ENCODE results near the gene LIG4. TPM values are rescaled to one million over a fixed set of nuclear protein-coding genes. Genes with fewer than 3 reads are reported as not detected.
A peak's percentile ranks its signal among the peaks of the same experiment; 100 is the strongest.

LIG4 gene
- total and polyA plus RNA-seq, 7 experiments from 2014 or later = 2.7 to 10.4 (median 9.1) TPM

- peaks cover 7 to 18% (median 14%) of the 10 kb centered on the region in 5 donors for H3K36me3 Mint-ChIP-seq
- intact Hi-C loops (cut with micrococcal nuclease) = loop anchor here (2.0 to 5.0 kb wide), 7 partner anchors 45 to 736 kb away; no protein-coding TSS in a partner anchor
- Histone ChIP-seq H3K4me3 (ENCODE audit: low read length) (no peak overlapping the region), H3K4me1 (ENCODE audit: control insufficient read depth in 2 of 2, insufficient read depth in 2 of 2, low read length in 2 of 2) (peaks cover 14 to 18% of the 10 kb centered on the region in 2 donors), H3K27me3 (ENCODE audit: control insufficient read depth in 2 of 2, insufficient read depth in 2 of 2, low read length in 2 of 2) (no peaks in the 10 kb centered on the region), H3K27ac (ENCODE audit: low read depth, low read length) (no peak overlapping the region), H3K36me3 (ENCODE audit: control insufficient read depth in 2 of 3, insufficient read depth in 3 of 3, low read length in 3 of 3) (peaks cover 0 to 11% (median 0%) of the 10 kb centered on the region in 3 experiments), H3K9me3 (ENCODE audit: control insufficient read depth in 2 of 3, low read length in 3 of 3) (no peaks in the 10 kb centered on the region)
- DNase-seq (no peak), ATAC-seq (peak; percentile 39)
- POLR2A ChIA-PET = no interaction called here
- no peaks in the 10 kb centered on the region for H3K27me3 Mint-ChIP-seq
- H3K4me3 Mint-ChIP-seq = peak overlapping the region in 6 of 10 donors; percentile 3 to 44 (median 24)
- H3K4me1 Mint-ChIP-seq = peaks cover 30 to 87% (median 81%) of the 10 kb centered on the region in 7 donors
- no peaks in the 10 kb centered on the region for H3K9me3 Mint-ChIP-seq
- CTCF ChIA-PET = interaction anchor here (0.7 to 1.2 kb wide), 2 partner anchors 16 to 669 kb away, joined by 3 to 7 read pairs; no protein-coding TSS in a partner anchor
- H3K27ac Mint-ChIP-seq = peak overlapping the region in 6 of 9 donors; percentile 28 to 82 (median 61)
Observed at GRCh38 chr13:108226184-108226583, 10.8 kb upstream of the LIG4 start.

- H3K4me1 Mint-ChIP-seq = peaks cover 33 to 93% (median 88%) of the 10 kb centered on the region in 7 donors
- peaks cover 0 to 11% (median 0%) of the 10 kb centered on the region in 3 experiments for H3K36me3 ChIP-seq (ENCODE audit: control insufficient read depth in 2 of 3, insufficient read depth in 3 of 3, low read length in 3 of 3)
- DNase-seq (peak in 3 of 9 donors; percentile 20 to 31 (median 27)), ATAC-seq (peak; percentile 52)
- POLR2A ChIA-PET = interaction anchor here (1.3 kb wide), 1 partner anchor 45 kb away, joined by 3 read pairs; no protein-coding TSS in a partner anchor
- no peaks in the 10 kb centered on the region for H3K27me3 ChIP-seq (ENCODE audit: control insufficient read depth in 2 of 2, insufficient read depth in 2 of 2, low read length in 2 of 2)
- H3K9me3 Mint-ChIP-seq = no peaks in the 10 kb centered on the region
- intact Hi-C loops (cut with micrococcal nuclease) = loop anchor here (5.0 kb wide), 4 partner anchors 82 to 737 kb away; no protein-coding TSS in a partner anchor
- no peaks in the 10 kb centered on the region for H3K9me3 ChIP-seq (ENCODE audit: control insufficient read depth in 2 of 3, low read length in 3 of 3)
- H3K4me1 ChIP-seq (ENCODE audit: control insufficient read depth in 2 of 2, insufficient read depth in 2 of 2, low read length in 2 of 2) = peaks cover 15 to 24% of the 10 kb centered on the region in 2 donors
- peak overlapping the region in 8 of 9 donors; percentile 28 to 82 (median 54) for H3K27ac Mint-ChIP-seq
- H3K36me3 Mint-ChIP-seq = peaks cover 7 to 14% (median 13%) of the 10 kb centered on the region in 5 donors
- H3K27me3 Mint-ChIP-seq = no peaks in the 10 kb centered on the region
- H3K27ac ChIP-seq (ENCODE audit: low read depth, low read length) = no peak overlapping the region
- H3K4me3 Mint-ChIP-seq = peak overlapping the region in 9 of 10 donors; percentile 1 to 44 (median 26)
- CTCF ChIA-PET = interaction anchor here (0.7 to 1.2 kb wide), 2 partner anchors 16 to 670 kb away, joined by 3 to 7 read pairs; no protein-coding TSS in a partner anchor
- H3K4me3 ChIP-seq (ENCODE audit: low read length) = no peak overlapping the region
Observed at GRCh38 chr13:108225440-108225839, 10.1 kb upstream of the LIG4 start.

- POLR2A ChIA-PET = interaction anchor here (1.0 to 1.3 kb wide), 2 partner anchors 46 to 1538 kb away, joined by 3 read pairs; no protein-coding TSS in a partner anchor
- H3K27me3 Mint-ChIP-seq = no peaks in the 10 kb centered on the region
- peaks cover 36 to 93% (median 88%) of the 10 kb centered on the region in 7 donors for H3K4me1 Mint-ChIP-seq
Observed at GRCh38 chr13:108223687-108224503, 8.6 kb upstream of the LIG4 start.

GRCh38 chr13:108220041-108220440 is 4.7 kb upstream of the LIG4 start:
- POLR2A ChIA-PET = no interaction called here
- Histone ChIP-seq H3K27ac (ENCODE audit: low read depth, low read length) (peak overlapping the region; percentile 79), H3K4me1 (ENCODE audit: control insufficient read depth in 2 of 2, insufficient read depth in 2 of 2, low read length in 2 of 2) (peaks cover 36 to 48% of the 10 kb centered on the region in 2 donors), H3K4me3 (ENCODE audit: low read length) (peak overlapping the region; percentile 98), H3K27me3 (ENCODE audit: control insufficient read depth in 2 of 2, insufficient read depth in 2 of 2, low read length in 2 of 2) (no peaks in the 10 kb centered on the region), H3K9me3 (ENCODE audit: control insufficient read depth in 2 of 3, low read length in 3 of 3) (no peaks in the 10 kb centered on the region), H3K36me3 (ENCODE audit: control insufficient read depth in 2 of 3, insufficient read depth in 3 of 3, low read length in 3 of 3) (peaks cover 0 to 8% (median 0%) of the 10 kb centered on the region in 3 experiments)
- H3K36me3 Mint-ChIP-seq = peaks cover 0 to 4% (median 0%) of the 10 kb centered on the region in 5 donors
- intact Hi-C loops (cut with micrococcal nuclease) = loop anchor here (1.0 kb wide), 2 partner anchors 44 to 50 kb away; no protein-coding TSS in a partner anchor
- peaks cover 0 to 4% (median 0%) of the 10 kb centered on the region in 5 donors for H3K27me3 Mint-ChIP-seq
- peak overlapping the region; percentile 13 to 98 (median 92) for H3K27ac Mint-ChIP-seq
- no peak for ATAC-seq
- H3K4me1 Mint-ChIP-seq = peaks cover 24 to 85% (median 76%) of the 10 kb centered on the region in 7 donors
- H3K4me3 Mint-ChIP-seq = peak overlapping the region; percentile 53 to 98 (median 95)
- CTCF ChIA-PET = no interaction called here
- peaks cover 0 to 6% (median 0%) of the 10 kb centered on the region in 11 donors for H3K9me3 Mint-ChIP-seq
- DNase-seq = no peak

More at GRCh38 chr13:108223687-108224503, 8.6 kb upstream of the LIG4 start:
- Histone ChIP-seq H3K9me3 (ENCODE audit: control insufficient read depth in 2 of 3, low read length in 3 of 3) (no peaks in the 10 kb centered on the region), H3K36me3 (ENCODE audit: control insufficient read depth in 2 of 3, insufficient read depth in 3 of 3, low read length in 3 of 3) (no peaks in the 10 kb centered on the region), H3K27ac (ENCODE audit: low read depth, low read length) (no peak overlapping the region), H3K27me3 (ENCODE audit: control insufficient read depth in 2 of 2, insufficient read depth in 2 of 2, low read length in 2 of 2) (no peaks in the 10 kb centered on the region), H3K4me1 (ENCODE audit: control insufficient read depth in 2 of 2, insufficient read depth in 2 of 2, low read length in 2 of 2) (peaks cover 29 to 38% of the 10 kb centered on the region in 2 donors), H3K4me3 (ENCODE audit: low read length) (no peak overlapping the region)
- no peaks in the 10 kb centered on the region for H3K9me3 Mint-ChIP-seq
- H3K36me3 Mint-ChIP-seq = no peaks in the 10 kb centered on the region
- DNase-seq (no peak), ATAC-seq (no peak)
- intact Hi-C loops (cut with micrococcal nuclease) = no loop called here
- peak overlapping the region in 3 of 10 donors; percentile 10 to 42 (median 12) for H3K4me3 Mint-ChIP-seq
- H3K27ac Mint-ChIP-seq = peak overlapping the region in 5 of 9 donors; percentile 1 to 40 (median 21)
- CTCF ChIA-PET = interaction anchor here (1.0 to 1.2 kb wide), 3 partner anchors 10 to 672 kb away, joined by 3 to 5 read pairs (median 3); no protein-coding TSS in a partner anchor

GRCh38 chr13:108218044-108218974 is 3.0 kb upstream of the LIG4 start, which contains the start of gene ABHD13:
Gene ABHD13, plus strand, starts transcription at chr13:108218392. Its CDS starts 10,827 bp downstream, at chr13:108229219.
- Mint-ChIP-seq H3K4me1 (peaks cover 16 to 77% (median 72%) of the 10 kb centered on the region in 7 donors), H3K4me3 (peak within 1 kb of the TSS; percentile 92 to 98 (median 96)), H3K36me3 (peaks cover 0 to 6% (median 0%) of the 10 kb centered on the region in 5 donors), H3K27me3 (peaks cover 0 to 4% (median 0%) of the 10 kb centered on the region in 5 donors), H3K27ac (peak within 1 kb of the TSS; percentile 95 to 98 (median 96)), H3K9me3 (peaks cover 0 to 15% (median 0%) of the 10 kb centered on the region in 11 donors)
- intact Hi-C loops (cut with micrococcal nuclease) = loop anchor here (1.0 to 10.0 kb wide), 8 partner anchors 9 to 1684 kb away; partner anchors contain the start of genes ARGLU1 (in 1 of the 2), EFNB2 (in 1 of the 2), IRS2 (in 1 of the 2) and TNFSF13B (in 1 of the 2)
- Histone ChIP-seq H3K27ac (ENCODE audit: low read depth, low read length) (peak within 1 kb of the TSS; percentile 79), H3K9me3 (ENCODE audit: control insufficient read depth in 2 of 3, low read length in 3 of 3) (no peaks in the 10 kb centered on the region), H3K36me3 (ENCODE audit: control insufficient read depth in 2 of 3, insufficient read depth in 3 of 3, low read length in 3 of 3) (peaks cover 0 to 8% (median 0%) of the 10 kb centered on the region in 3 experiments), H3K4me3 (ENCODE audit: low read length) (peak within 1 kb of the TSS; percentile 98), H3K27me3 (ENCODE audit: control insufficient read depth in 2 of 2, insufficient read depth in 2 of 2, low read length in 2 of 2) (no peaks in the 10 kb centered on the region), H3K4me1 (ENCODE audit: control insufficient read depth in 2 of 2, insufficient read depth in 2 of 2, low read length in 2 of 2) (peaks cover 34 to 50% of the 10 kb centered on the region in 2 donors)
- ATAC-seq (peak; percentile 81), DNase-seq (peak; percentile 88 to 98 (median 93))
- POLR2A ChIA-PET = interaction anchor here (0.8 to 2.0 kb wide), 7 partner anchors 14 to 1567 kb away, joined by 3 to 12 read pairs (median 3); partner anchors contain the start of gene TNFSF13B
- CTCF ChIA-PET = interaction anchor here (0.6 kb wide), 1 partner anchor 45 kb away, joined by 3 read pairs; no protein-coding TSS in a partner anchor

Measured in naive thymus-derived CD4-positive, alpha-beta T cell (primary cell).